GM18867 (cell line): ENCODE data around the gene SLC31A2.

Source experiments
- ATAC-seq: cut with Tn5 transposase; IDR thresholded peaks from one replicate; pipeline ENCODE4 v1.9.1; 2021; ENCODE audit warnings: mild to moderate bottlenecking, moderate library complexity; ENCODE audit not compliant: unreplicated experiment

SLC31A2 gene

GRCh38 chr9:113184539-113184938 lies 33.7 kb downstream of the SLC31A2 start:
- ATAC-seq: no peak

DNA sequence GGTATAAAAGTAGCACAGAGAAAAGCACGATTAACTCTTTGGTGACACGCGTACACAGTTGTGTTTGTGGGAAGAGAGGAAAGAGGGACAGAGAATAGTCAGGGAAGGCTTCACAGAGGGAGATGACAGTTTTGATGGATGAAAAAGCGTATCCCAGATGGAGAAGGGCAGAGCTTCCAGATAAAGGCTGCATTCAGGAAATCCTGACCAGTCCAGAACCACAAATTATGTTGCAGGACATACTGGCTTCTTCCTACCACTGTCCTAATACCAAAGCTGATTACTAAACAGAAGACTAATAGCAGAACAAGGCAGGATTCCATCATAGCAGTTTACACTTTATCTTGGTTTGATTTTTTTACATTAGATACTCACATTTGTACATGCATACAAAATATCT lies 34.5 kb downstream of the SLC31A2 start:
- ATAC-seq: no peak

GRCh38 chr9:113186137-113186755 lies 35.4 kb downstream of the SLC31A2 start:
- ATAC-seq: no peak

DNA sequence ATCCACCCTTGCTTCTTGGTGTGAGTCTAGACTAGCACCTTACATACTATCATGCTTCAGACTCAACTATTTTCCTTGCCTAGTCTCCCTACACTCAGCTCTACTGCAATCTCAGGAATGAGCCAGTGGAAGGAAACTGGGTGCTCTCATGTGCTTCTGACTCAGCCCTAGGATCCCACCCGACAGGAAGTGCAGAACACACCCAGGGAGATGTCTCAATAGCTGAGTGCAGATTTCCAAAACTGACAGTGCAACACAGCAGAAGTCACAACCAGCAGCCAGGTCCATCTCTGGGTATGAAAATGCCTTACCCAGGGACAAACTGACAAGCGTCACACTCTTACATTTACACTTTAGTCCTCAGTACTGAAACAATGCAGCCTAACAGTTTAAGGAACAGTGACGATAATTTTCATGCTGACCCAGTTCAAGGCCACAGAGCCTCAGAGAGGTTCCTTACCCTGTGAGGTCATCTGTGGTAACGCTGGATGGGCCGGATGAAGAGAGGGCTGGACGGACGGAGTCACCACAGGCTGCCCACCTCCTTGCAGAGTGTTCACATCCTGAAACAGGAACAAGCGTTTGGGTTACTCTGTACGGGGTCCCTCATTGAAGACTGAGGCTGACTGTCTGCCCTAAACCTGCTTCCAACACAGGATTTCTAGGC lies 37.3 kb downstream of the SLC31A2 start:
- ATAC-seq: no peak

- no peak for ATAC-seq
Measured at GRCh38 chr9:113192455-113192854, 41.6 kb downstream of the SLC31A2 start.

- ATAC-seq: no peak
Measured at GRCh38 chr9:113199683-113200329, 49.0 kb downstream of the SLC31A2 start.

DNA sequence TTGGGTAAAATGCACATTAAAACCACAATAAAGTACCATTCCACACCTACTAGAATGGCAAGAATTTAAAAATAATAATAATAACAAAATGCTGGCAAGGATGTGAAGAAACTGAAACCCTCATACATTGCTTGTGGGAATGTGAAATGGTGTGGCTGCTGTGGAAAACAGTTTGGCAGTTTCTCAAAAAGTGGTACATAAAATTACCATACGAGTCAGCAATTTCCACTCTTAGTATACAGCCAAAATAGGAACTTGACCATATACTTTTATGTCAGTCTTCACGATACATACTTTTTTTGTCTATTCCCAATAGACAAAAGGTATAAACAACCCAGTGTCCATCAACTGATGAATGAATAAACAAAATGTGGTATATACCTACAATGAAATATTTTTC lies 54.6 kb downstream of the SLC31A2 start:
- no peak for ATAC-seq

DNA sequence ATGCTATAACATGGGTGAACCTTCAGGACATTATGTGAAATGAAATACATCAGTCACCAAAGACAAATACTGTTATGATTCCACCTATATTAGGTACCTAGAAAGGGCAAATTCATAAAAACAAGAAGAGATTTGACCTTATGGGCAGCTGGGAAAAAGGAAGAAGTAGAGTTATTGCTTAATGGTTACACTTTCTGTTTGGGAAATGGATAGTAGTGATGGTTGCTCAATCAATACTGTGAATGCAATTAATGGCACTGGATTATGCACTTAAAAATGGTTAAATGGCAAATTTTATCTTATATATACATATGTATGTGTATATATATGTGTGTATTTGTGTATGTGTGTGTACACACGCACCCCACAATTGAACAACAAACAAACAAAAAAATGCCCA lies 55.1 kb downstream of the SLC31A2 start:
- ATAC-seq: no peak

- no peak for ATAC-seq
Measured at GRCh38 chr9:113210815-113211214, 60.0 kb downstream of the SLC31A2 start.
